GM21737 (cell line): ENCODE results near the gene SDR39U1.

Experiments used
- ATAC-seq: cut with Tn5 transposase; IDR thresholded peaks from one replicate; pipeline ENCODE4 v1.9.1; 2021; ENCODE audit warnings: mild to moderate bottlenecking, moderate library complexity; ENCODE audit not compliant: unreplicated experiment

The SDR39U1 gene

DNA sequence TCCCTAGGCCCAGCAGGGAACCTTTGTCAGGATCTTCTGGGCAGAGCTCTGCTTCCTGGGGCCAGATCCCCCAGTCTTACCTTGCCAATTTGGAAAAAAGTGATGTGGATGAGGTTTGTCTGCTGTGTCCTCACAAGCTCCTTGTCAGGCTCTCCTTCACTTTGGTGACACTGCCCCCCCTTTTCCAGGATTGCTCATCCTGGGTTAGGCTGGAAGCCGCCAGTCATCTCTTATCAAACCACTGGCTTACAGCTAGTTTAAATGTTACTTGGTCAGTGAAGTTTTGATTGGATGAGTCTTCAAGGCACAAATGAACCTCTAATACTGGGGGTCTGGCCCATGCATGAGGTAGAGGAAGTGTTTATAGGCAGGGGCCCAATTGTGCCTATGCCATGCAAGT lies 28.5 kb downstream of the SDR39U1 start:
- ATAC-seq, result no peak

DNA sequence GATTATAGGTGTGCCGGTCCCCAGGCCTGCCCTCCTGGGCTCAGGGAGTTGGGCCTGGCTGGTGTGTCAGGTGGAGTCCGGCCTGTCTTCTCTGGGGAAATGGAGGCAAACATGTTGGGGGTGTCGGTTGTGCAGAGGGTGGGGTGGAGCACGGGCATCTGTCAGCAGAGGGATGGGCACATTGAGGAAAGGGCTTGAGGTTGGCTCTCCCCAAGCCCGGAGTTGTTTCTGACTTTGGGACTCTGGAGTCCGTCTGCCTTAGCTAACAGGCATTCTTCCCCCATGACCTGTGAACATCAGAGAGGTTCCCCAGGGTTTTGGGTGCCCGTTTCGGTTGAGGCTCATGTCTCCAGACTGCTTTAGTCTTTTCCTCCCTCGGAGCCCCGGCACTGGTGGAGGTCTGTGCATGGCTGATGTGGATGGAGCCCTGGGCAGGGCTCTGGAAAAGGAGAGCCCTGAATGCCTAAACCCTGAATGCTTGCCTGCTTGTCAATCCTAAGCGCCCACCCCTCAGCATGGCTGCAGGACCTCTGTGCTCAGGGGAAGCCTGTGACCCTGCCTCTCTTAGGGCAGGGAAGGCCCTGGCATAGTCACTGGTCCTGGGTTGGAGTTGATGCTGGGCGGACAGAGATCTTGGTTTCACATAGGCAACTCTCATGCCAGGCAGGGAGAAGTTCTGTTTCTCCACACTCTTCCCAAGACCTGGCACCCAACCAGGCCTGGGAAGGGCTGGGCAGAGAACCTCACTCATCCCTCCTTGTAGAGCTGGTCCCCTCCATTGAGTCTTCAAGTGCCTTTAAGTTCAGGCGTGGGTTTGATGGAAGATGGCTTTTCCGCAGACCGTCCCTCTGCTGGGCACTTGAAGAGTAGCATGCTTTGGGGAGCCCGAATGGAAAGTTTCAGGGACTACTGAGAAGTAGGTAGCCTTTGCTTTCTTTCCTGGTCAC lies 30.9 kb downstream of the SDR39U1 start:
- no peak for ATAC-seq

DNA sequence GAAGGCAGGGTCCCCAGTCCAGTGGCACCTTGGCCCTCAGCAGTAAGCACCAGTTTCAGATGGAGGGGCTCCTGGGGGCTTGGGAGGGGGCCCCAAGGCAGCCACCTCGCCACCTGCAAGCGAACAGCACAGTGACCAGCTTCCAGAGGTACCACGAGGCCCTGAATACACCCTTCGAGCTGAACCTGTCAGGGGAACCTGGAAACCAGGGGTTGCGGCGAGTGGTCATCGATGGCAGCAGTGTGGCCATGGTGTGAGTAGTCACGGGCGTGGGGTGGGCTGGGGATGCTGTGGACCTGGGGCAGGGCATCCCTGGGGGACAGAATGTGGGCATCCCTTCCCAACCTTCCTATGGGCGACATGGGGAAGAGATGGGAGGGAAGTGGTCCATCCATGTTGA lies 32.6 kb downstream of the SDR39U1 start:
- no peak for ATAC-seq

DNA sequence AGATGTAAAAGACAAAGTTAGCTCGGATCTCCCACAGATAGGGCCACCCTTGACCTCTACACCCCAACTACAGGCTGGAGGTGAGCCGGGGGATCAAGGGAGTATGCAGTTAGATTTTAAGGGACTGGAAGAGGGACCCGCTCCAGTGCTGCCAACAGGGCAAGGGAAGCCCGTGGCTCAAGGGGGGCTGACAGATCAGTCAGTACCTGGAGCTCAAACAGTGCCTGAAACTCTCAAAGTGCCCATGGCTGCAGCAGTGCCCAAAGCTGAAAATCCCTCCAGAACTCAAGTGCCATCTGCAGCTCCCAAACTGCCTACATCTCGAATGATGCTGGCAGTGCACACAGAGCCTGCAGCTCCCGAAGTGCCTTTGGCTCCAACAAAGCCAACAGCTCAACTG lies 33.4 kb downstream of the SDR39U1 start:
- ATAC-seq, result no peak

DNA sequence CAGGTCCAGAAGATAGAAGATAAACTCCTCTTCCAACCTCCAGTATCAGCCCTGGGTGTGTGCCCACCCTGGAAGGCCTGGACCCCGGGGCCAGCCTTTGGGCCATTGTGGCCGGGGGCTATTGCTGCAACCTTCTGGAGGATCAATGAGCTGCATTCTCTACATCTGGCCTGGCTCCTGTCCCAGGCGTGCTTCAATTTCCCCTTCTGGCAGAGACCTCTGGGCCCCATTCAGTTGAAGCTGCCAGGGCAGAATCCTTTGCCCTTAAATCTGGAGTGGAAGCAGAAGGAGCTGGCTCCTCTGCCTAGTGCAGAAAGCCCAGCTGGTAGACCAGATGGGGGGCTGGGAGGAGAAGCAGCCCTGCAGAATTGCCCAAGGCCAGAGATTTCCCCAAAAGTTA lies 33.8 kb downstream of the SDR39U1 start:
- ATAC-seq, result no peak

DNA sequence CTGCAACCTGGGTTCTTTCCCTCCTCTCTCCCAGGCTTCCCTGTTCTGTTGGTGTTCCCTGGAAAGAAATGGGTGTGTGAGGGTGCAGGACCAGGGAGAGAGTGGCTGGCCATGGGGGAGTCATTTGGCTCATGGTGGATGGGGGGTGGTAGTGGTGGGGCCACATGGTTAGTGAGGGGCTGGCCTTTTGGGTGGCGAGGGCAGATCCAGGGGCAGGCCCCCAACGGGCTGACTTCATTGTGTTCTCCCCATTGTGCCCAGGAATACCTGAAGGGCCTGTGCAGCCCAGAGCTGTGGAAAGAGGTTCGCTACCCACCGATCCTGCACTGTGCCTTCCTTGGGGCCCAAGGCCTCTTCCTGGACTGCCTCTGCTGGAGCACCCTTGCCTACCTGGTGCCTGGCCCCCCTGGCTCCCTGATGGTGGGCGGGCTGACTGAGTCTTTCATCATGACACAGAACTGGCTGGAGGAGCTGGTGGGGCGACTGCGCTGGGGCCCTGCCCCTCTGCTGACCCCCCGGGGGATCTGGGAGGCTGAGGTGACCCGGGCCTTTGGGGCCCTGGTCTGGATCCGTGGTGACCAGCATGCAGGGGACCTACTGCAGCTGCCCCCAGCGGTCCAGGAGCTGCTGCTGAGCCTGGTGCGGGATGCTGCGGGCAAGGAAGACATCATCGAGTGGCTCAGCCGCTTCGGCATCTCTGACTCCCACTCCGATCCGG lies 34.8 kb downstream of the SDR39U1 start:
- ATAC-seq, result no peak

DNA sequence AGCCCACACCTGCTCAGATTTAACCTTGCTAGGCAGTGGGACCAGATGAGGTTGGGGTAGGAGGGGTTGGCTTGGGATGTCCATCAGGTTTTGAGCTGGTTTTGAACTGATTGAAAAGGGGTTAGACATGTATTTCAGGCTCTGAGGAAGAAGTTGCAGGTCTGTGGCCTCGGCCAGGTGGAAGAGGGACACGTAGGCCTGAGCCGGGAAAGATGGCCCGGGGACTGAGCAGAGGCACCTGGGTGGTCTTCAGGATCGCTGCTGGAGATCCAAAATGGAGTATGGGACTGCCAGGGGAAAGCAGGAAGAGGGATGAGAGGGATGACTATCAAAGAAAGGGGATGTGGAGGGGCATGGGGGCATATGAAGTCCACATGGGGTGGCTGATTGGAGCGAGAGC lies 36.2 kb downstream of the SDR39U1 start:
- ATAC-seq, result no peak

DNA sequence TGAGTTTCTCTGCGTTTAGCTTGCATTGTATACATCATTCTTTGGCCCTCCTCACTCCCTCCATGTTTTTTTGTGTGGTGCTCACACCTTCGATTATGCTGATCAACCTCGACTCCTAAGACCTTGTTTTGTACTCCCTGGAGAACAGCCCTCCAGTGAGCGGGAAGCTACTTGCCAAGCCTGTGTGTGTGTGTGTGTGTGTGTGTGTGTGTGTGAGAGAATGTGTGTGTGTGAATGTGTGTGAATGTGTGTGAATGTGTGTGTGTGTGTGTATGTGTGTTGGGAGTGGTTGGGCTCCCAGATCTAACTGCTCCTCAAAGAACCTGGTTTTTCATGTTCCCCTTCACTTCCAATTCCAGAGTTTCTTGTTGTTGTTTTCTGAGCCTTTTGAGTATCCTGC lies 37.8 kb downstream of the SDR39U1 start:
- ATAC-seq, result no peak

DNA sequence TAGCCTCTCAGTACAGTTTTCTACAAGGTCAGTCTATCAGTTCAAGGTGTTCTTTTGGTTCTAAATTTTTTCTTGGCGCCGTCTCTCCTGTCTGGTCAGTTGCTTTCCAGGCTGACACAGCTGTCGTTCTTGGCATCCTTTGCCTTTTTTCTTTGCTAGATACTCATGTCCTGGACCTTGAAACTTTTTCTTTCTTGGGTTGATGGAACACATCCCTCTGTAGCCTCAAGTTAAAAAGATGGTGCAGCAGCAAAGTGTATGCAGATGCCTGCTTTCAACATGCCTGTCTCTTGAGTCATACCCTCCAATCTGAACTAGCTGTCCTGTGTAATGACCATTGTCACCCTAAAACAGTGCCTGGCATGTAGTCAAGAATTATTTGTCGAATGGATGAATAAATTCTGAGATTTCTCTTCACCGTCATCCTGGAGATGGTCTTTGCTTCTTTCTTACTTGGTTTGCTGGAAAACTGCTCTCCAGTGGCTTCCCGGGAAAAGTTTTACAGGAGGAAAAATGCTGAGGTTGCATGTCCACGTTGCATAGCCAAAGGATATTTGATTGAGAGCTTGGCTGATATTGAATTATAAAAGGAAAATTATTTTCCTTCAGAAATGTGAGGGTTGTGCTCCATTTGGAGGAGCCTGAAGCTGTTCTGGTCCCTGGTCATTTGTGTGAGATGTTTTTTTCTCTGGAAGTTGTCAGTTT lies 39.1 kb downstream of the SDR39U1 start:
- ATAC-seq, result no peak

DNA sequence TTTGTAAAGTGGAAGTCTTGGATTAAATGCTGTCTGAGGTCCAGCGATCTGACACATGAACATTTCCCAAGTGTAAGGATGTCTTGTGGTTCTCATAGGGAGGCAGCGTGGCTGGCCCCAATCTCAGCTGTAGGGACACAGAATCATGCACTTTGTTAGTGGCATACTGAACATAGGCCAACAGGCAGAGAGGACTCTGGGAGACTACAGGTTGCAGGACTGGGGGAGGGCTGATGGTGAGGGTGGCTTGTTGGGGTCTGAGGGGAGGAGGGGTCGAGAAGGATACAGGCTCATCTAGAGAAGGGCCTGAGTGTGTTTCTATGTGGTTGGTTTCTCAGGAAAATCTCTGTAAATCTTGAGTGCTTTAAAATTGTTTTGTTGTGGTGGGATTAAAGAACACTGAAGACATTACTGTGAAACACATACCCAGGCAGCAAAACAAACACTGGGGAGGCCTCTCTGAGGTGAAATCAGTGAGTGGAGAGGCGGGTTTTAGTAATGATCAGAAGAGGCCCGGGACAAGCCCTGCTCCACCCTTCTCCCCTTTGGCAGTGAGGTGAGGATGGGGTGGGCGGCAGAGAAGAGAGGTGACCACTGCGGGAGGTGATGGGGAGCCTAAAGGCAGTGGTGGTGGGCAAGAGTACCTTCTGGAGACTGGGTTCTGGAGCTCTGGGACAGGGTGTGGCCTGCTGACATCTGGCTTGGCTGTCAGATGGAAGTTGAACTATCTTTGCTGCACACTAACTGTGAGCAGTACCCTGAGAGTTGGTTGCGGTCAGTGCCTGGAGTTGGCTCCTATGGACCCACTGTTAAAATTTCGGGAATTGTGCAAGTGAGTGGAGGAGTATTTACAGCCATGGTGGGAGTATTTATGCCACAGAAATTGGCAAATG lies 40.5 kb downstream of the SDR39U1 start:
- ATAC-seq, result no peak

DNA sequence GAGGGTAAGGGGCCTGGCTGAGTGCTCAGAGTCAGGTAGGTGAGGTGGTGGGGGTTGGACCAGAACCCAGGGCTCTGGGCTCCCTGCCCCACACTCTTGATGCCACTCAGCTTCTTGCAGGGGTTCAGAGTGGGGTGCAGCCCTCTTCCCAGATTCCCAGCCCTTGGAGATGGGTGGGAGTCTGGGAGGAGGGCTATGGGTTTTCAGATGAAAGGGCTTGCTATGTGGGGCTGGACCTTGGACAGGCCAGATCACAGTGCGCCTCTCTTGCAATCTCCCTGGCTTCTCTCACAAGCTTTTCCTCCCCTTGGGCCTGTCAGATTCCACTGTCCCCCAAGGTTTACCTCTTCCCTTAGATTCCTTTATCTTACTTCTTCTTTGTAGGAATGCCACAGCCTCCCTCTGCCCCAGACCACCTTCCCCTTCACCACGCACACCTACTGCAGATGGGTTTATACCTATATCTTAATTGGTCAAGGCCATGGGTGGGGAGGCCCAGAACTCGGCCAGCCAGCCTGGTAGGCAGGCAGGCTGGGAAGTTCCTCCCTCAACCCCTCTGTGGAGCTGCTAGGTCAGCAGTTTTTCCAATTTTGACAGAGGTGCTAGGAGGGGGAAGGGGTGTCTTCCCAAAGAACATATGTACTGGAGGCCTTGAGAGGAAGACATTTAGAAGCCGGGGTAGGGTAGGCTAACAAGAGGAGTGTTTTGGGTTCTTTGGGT lies 42.4 kb downstream of the SDR39U1 start:
- no peak for ATAC-seq

DNA sequence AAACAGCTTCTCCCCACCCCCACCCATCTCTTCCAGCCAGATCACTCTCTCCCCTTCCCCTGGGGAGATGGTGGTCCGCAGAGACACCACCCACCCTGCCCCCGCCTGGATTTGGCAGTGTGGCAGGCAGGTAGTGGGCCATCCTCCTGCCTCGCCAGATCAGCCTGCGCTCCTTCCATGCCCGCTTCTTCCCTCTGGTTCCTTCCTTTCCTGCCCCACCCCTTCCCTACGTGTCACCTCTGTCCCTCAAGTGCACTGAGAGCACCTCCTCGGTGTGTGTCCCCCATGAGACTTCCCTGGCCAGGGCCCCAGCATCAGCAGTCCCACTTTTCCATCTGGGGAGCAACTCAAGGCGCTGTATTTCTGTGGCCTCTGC lies 43.1 kb downstream of the SDR39U1 start:
- no peak for ATAC-seq

DNA sequence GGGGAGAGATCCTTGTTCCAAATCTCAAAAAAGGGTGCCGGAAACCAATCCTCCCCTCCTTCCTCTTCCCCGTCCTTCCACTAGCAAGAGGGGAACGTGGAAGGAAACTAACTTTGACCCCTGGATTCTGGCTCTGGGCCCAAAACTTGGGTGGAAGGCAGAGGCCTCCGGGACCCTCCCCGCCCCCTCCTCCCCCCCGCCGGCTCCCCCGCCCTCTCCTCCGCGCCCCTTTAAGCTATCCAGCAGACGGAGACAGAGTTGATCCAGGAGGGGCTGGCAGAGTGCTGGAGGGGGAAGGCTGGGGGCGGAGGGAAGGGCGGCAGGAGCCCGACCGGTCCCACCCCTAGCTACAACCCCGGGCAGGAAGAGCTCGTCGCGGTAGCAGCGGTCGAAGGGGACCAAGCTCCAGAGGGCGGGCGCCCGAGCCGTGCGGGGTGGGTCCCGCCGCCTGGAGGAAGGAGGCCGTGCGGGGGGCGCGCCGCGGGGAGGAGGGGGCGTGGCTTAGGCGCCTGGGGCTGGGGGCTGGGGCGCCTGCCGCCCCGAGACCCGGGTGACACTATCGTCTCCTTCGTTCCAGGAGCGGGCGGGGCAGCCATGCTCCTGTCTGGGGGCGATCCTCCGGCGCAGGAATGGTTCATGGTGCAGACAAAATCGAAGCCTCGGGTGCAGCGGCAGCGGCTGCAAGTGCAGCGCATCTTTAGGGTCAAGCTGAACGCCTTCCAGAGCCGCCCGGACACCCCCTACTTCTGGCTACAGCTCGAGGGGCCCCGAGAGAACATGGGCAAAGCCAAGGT lies 43.7 kb downstream of the SDR39U1 start, which contains the start of gene NYNRIN:
TSS of gene NYNRIN (plus strand) at position 351 of the 794 bp plus-strand sequence. CDS start at position 595, 244 bp downstream.
- ATAC-seq, result no peak

DNA sequence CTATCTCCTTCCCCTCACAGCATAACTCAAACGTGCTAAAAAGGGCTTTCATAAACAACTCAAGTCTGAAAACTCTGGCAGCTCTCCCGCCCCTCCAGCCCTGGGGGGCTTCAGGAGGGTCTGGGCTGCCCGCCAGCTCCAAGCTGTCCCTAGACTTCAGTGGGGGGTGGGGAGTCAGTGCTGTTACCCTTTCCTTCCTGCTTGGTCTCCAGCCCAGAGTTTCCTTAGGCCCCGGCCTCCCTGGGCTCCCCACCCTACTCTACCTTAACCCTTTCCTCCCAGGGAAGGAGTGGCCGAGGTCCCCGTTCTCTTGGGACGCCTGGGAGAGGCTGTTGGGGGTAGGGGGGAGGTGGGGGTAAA lies 44.3 kb downstream of the SDR39U1 start:
- ATAC-seq, result no peak

DNA sequence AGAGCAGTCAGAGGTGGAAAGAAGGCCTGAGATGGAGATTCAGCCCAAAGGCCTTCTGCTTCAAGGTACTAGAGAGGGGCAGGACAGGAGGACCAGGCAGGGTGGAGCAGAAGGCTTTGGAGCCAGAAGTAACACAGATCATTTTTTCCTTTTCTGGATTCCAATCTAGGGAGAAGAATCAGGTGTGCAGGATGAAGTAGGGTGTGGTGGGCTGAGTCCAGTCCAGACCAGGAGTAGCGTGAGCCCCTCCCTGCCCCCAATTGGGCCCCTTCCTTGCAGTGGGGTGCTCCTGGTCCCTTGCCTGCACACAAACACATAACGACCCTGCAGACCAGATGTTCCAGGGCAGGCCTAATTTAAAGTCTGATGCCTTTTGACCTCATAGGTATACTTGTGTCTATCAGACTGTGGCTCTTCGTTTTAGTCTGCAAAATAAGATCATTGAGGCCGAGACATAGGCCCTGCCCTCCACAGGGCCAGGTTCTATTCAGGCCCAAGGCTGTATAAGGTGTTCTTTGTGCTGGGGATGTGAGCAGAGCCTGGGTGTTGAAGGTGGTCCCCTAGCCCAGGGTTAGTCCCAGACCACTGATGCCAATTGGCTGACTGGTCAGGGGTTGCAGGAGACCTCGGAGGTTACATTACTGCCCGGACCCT lies 44.8 kb downstream of the SDR39U1 start:
- ATAC-seq, result no peak

DNA sequence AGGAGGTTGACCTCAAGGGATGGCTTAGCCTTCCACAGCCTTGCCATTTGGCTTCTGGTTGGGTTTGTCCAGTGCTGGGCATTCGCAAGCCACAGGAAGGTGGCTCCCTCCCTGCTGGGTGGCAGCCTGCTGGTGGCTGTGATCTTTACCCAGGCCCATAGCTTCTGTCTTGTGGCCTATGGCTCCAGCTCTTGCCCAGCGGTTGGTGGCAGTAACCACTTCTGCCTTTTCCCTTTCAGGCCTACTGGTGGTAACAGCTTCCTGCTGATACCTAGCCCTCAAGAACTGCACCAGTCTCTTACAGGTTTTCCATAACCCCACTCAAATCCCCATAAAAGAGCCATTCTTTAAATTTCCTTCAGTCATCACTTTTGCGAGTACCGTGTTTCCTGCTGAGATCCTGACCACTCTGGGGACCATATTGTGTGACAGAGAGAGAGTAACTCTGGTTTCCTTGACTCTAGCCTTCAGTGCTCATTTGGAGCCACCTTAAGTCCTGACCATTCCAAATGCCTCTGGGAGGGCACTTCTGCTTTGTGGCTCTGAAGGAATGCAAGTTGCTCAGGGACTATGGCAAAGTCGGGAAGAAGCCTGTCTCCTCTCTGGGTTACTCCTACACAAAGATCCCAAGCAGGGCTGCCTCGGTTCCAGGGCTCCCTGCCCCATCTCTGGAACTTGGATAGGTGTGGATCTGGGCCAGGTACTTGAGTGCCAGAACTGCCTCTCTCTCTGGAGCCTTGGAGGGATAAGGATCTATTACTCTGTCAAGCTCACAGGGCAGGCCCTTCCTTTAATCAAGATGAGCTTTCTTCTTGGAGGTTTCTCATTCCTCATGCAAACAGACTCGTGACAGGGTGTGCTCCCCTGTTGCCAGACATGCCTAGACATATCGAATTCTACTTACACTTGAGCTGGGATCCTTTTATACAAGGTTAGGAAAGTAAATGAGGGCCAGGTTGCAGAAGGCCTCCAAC lies 46.7 kb downstream of the SDR39U1 start:
- ATAC-seq, result no peak

DNA sequence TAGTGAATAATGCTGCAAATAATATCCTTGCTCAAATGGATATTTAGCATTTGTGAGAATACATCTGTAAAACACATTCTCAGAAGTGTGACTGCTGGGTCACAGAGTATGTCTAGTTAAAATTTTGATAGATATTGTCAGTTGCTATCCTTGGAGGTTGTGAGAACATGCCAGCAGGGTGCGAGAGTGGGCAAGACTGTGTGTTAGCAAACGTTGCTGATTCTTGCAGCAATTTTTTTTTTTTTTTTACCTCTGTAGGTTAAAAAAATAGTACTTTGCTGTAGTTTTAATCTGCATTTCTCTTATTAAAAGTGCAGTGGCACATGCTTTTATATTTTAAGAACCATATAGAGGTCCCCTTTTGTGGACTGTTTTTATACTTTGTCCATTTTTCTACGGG lies 48.3 kb downstream of the SDR39U1 start:
- no peak for ATAC-seq
